H1 (cell line): ENCODE data around the gene TMPRSS3.
A peak's percentile ranks its signal among the peaks of the same experiment; 100 is the strongest.

Experiments used
- BRCA1 ChIP-seq: IDR thresholded peaks from 2 replicates; pipeline ENCODE4 v1.6.1; 2012; ENCODE audit warnings: low read depth, low read length, improper control_type of control experiment
- GABPA ChIP-seq: IDR thresholded peaks from 2 replicates; pipeline ENCODE4 v1.6.1; 2011; ENCODE audit warnings: mild to moderate bottlenecking, low read length, moderate library complexity, borderline replicate concordance; ENCODE audit not compliant: insufficient read depth
- JUN ChIP-seq: IDR thresholded peaks from 2 replicates; pipeline ENCODE4 v1.6.1; 2011; ENCODE audit warnings: low read depth, mild to moderate bottlenecking, improper control_type of control experiment, low read length
- POLR2A ChIP-seq, 2 experiments: IDR thresholded peaks; 1 replicate in 1 of 2; 2 replicates in 1 of 2; pipeline ENCODE4 v1.6.1; 2011; ENCODE audit warnings: low read depth in 2 of 2, low read length in 2 of 2, mild to moderate bottlenecking in 2 of 2; ENCODE audit errors: control extremely low read depth in 1 of 2
- POLR2AphosphoS5 ChIP-seq: IDR thresholded peaks from 2 replicates; pipeline ENCODE4 v1.6.1; 2011; ENCODE audit warnings: low read depth, low read length
- RAD21 ChIP-seq, 2 experiments: IDR thresholded peaks in 1 of 2; conservative IDR thresholded peaks in 1 of 2; 2 replicates each; pipeline ENCODE4 v1.6.1; 2011; ENCODE audit warnings: low read depth in 2 of 2, low read length in 2 of 2, improper control_type of control experiment in 1 of 2, inconsistent platforms in 1 of 2, mild to moderate bottlenecking in 1 of 2, moderate library complexity in 1 of 2
- SAP30 ChIP-seq: fragments of 300-600 bp; sonication (generic); IDR thresholded peaks from 2 replicates; pipeline ENCODE4 v1.7.1; 2012; ENCODE audit warnings: low read length, moderate library complexity, mild to moderate bottlenecking, inconsistent platforms; ENCODE audit not compliant: insufficient read depth, insufficient replicate concordance
- SP2 ChIP-seq: IDR thresholded peaks from 2 replicates; pipeline ENCODE4 v1.6.1; 2012; ENCODE audit warnings: mild to moderate bottlenecking, low read length, inconsistent platforms
- SUZ12 ChIP-seq: fragments of 200-600 bp; sonication (generic); IDR thresholded peaks from 2 replicates; pipeline ENCODE4 v1.6.1; 2012; ENCODE audit warnings: mild to moderate bottlenecking, inconsistent platforms, low read length, moderate library complexity, mixed read lengths
- TEAD4 ChIP-seq: IDR thresholded peaks from 2 replicates; pipeline ENCODE4 v1.6.1; 2012; ENCODE audit warnings: low read depth, low read length, inconsistent platforms, mixed read lengths
- TF ChIP-seq, protein P1 (sequence below), 3 experiments: IDR thresholded peaks; 1 replicate in 2 of 3; 2 replicates in 1 of 3; pipeline versions ENCODE4 v1.5.1 to v1.6.1; 2011; ENCODE audit warnings: low read length in 3 of 3, mild to moderate bottlenecking in 3 of 3, inconsistent platforms in 2 of 3, low read depth in 1 of 3, moderate library complexity in 1 of 3; ENCODE audit not compliant: insufficient read depth in 1 of 3; ENCODE audit errors: control extremely low read depth in 1 of 3

DNA sequence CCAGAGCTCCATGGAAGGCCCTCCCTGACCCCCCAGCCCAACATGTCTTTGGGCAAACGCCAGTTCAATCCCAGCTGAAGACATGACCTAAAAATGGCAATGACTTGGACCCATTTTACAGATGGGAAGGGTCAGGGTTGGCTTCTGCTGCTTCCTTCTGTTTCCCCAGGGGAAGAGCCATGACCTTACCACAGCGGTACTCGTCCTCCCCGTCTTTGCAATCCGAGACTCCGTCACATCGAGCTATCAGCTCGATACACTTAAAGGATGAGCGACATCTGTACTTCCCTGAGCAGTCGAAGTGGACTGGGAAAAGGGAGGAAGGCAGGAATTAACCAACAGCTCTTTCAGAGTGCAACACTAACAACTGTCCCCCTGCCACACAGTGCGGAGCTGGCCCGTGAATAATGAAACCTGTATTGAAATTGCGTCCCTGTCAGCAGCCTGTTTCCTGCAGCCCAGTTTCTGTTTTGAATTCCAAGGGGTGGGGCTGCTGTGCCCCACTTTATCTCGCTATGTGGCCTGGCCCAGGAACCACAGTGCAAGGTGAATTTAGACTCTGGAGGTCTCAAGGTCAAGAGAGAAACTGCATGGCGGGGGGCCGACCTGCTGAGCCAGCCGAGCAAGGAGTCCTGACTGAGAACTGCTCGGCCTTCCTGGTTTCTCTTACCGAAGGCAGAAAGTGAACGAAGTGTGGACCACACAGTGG, 7.0 kb downstream of the TMPRSS3 start:
- TF ChIP-seq, protein P1, sequence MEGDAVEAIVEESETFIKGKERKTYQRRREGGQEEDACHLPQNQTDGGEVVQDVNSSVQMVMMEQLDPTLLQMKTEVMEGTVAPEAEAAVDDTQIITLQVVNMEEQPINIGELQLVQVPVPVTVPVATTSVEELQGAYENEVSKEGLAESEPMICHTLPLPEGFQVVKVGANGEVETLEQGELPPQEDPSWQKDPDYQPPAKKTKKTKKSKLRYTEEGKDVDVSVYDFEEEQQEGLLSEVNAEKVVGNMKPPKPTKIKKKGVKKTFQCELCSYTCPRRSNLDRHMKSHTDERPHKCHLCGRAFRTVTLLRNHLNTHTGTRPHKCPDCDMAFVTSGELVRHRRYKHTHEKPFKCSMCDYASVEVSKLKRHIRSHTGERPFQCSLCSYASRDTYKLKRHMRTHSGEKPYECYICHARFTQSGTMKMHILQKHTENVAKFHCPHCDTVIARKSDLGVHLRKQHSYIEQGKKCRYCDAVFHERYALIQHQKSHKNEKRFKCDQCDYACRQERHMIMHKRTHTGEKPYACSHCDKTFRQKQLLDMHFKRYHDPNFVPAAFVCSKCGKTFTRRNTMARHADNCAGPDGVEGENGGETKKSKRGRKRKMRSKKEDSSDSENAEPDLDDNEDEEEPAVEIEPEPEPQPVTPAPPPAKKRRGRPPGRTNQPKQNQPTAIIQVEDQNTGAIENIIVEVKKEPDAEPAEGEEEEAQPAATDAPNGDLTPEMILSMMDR (IDR thresholded peaks at IDR 0.05; ENCODE audit: control extremely low read depth in 1 of 3, insufficient read depth in 1 of 3, low read depth in 1 of 3, low read length in 3 of 3), result no peak
- TF ChIP-seq BRCA1 (no peak), SUZ12 (no peak), TEAD4 (peak; percentile 90), POLR2AphosphoS5 (no peak), POLR2A (IDR thresholded peaks at IDR 0.05; ENCODE audit: control extremely low read depth in 1 of 2, low read depth in 2 of 2, low read length in 2 of 2) (no peak), SAP30 (no peak), RAD21 (IDR thresholded peaks at IDR 0.05 in 1 of 2, conservative IDR thresholded peaks at IDR 0.05 in 1 of 2; ENCODE audit: low read depth in 2 of 2, low read length in 2 of 2) (no peak), SP2 (no peak), JUN (no peak), GABPA (no peak)
